ENCODE measurements around the gene TACC2.

- TF ChIP-seq POLR2A (IDR thresholded peaks at IDR 0.05) (no peak), CTCF (IDR thresholded peaks at IDR 0.05) (no peak)
These were observed 233.0 kb downstream of the TACC2 start for GRCh38 chr10:122221958-122222357.

All from vagina (tissue), 2 donors.